Measurements from ENCODE around the gene TREML1. TPM values are rescaled to one million over a fixed set of nuclear protein-coding genes. Genes with fewer than 3 reads are reported as not detected.
A peak's percentile ranks its signal among the peaks of the same experiment; 100 is the strongest.

The TREML1 gene
- polyA plus RNA-seq, 3 donors, result 0.65 to 3.6 (median 2.6) TPM

GRCh38 chr6:41181566-41181965 is 27.4 kb upstream of the TREML1 start:
- H3K36me3 Mint-ChIP-seq, result peaks cover 13 to 34% of the 10 kb centered on the region in 2 donors
- Histone ChIP-seq H3K4me2 (replicated peaks; ENCODE audit: extremely low read depth, low read length, poor library complexity, severe bottlenecking) (no peak overlapping the region), H2AFZ (ENCODE audit: insufficient read depth, low read depth, low read length, poor library complexity, severe bottlenecking) (no peak overlapping the region), H3K9ac (ENCODE audit: insufficient read depth, low read length, poor library complexity, severe bottlenecking) (no peak overlapping the region), H4K20me1 (ENCODE audit: insufficient read depth, low read length) (no peaks in the 10 kb centered on the region), H3K36me3 (replicated peaks in 1 of 2; ENCODE audit: control insufficient read depth in 1 of 2, insufficient read depth in 2 of 2, low read length in 2 of 2) (no peaks in the 10 kb centered on the region), H3K27me3 (ENCODE audit: control insufficient read depth in 2 of 2, insufficient read depth in 2 of 2, low read length in 2 of 2) (no peaks in the 10 kb centered on the region), H3K9me3 (replicated peaks in 1 of 2; ENCODE audit: control insufficient read depth in 1 of 2, insufficient read depth in 1 of 2, low read length in 2 of 2) (no peaks in the 10 kb centered on the region), H3K27ac (ENCODE audit: low read depth in 1 of 2, low read length in 2 of 2) (peak overlapping the region; percentile 95 to 98), H3K4me1 (ENCODE audit: control insufficient read depth in 1 of 2, insufficient read depth in 2 of 2, low read length in 2 of 2) (peaks cover 50 to 66% of the 10 kb centered on the region in 2 donors), H3K4me3 (replicated peaks in 1 of 3; ENCODE audit: low read depth in 2 of 3, low read length in 3 of 3) (no peak overlapping the region), H3K79me2 (ENCODE audit: insufficient read depth, low read length) (no peaks in the 10 kb centered on the region)
- peaks cover 0 to 5% (median 0%) of the 10 kb centered on the region in 7 donors for H3K9me3 Mint-ChIP-seq
- no peak for DNase-seq
- TF ChIP-seq CTCF (IDR thresholded peaks at IDR 0.05), result no peak
- H3K27me3 Mint-ChIP-seq (ENCODE audit: low read depth in 3 of 3), result peaks cover 2 to 4% (median 3%) of the 10 kb centered on the region in 3 donors
- H3K27ac Mint-ChIP-seq, result peak overlapping the region; percentile 98 to 100 (median 99)
- intact Hi-C loops (cut with micrococcal nuclease), result loop anchor here (5.0 to 10.0 kb wide), 4 partner anchors 103 to 126 kb away; partner anchors contain the start of genes TREM1 (in 2 of the 2), NFYA (in 1 of the 2) and OARD1 (in 1 of the 2)
- H3K4me3 Mint-ChIP-seq, result no peak overlapping the region
- peaks cover 70% of the 10 kb centered on the region for H3K4me1 Mint-ChIP-seq
- WGBS (ENCODE audit: insufficient coverage), result 100% methylated on average over 1 of the region's 1 CpG

GRCh38 chr6:41179163-41179562 is 25.0 kb upstream of the TREML1 start:
- no peak for DNase-seq
- no peaks in the 10 kb centered on the region for H3K36me3 ChIP-seq (replicated peaks in 1 of 2; ENCODE audit: control insufficient read depth in 1 of 2, insufficient read depth in 2 of 2, low read length in 2 of 2)
- Mint-ChIP-seq H3K4me1 (peaks cover 52% of the 10 kb centered on the region), H3K27ac (peak overlapping the region in 1 of 7 donors; percentile 30), H3K9me3 (peaks cover 0 to 5% (median 0%) of the 10 kb centered on the region in 7 donors), H3K27me3 (ENCODE audit: low read depth in 3 of 3) (peaks cover 0 to 4% (median 3%) of the 10 kb centered on the region in 3 donors), H3K4me3 (no peak overlapping the region), H3K36me3 (peaks cover 17 to 32% of the 10 kb centered on the region in 2 donors)
- peaks cover 27 to 43% of the 10 kb centered on the region in 2 donors for H3K4me1 ChIP-seq (ENCODE audit: control insufficient read depth in 1 of 2, insufficient read depth in 2 of 2, low read length in 2 of 2)
- H3K9me3 ChIP-seq (replicated peaks in 1 of 2; ENCODE audit: control insufficient read depth in 1 of 2, insufficient read depth in 1 of 2, low read length in 2 of 2), result no peaks in the 10 kb centered on the region
- H4K20me1 ChIP-seq (ENCODE audit: insufficient read depth, low read length), result no peaks in the 10 kb centered on the region
- H2AFZ ChIP-seq (ENCODE audit: insufficient read depth, low read depth, low read length, poor library complexity, severe bottlenecking), result no peak overlapping the region
- H3K9ac ChIP-seq (ENCODE audit: insufficient read depth, low read length, poor library complexity, severe bottlenecking), result no peak overlapping the region
- no peak overlapping the region for H3K4me3 ChIP-seq (replicated peaks in 1 of 3; ENCODE audit: low read depth in 2 of 3, low read length in 3 of 3)
- no CpG with 5 or more reads among the region's 4 CpGs for WGBS (ENCODE audit: insufficient coverage)
- no peak for TF ChIP-seq CTCF (IDR thresholded peaks at IDR 0.05)
- H3K27me3 ChIP-seq (ENCODE audit: control insufficient read depth in 2 of 2, insufficient read depth in 2 of 2, low read length in 2 of 2), result no peaks in the 10 kb centered on the region
- H3K79me2 ChIP-seq (ENCODE audit: insufficient read depth, low read length), result no peaks in the 10 kb centered on the region
- no peak overlapping the region for H3K27ac ChIP-seq (ENCODE audit: low read depth in 1 of 2, low read length in 2 of 2)
- intact Hi-C loops (cut with micrococcal nuclease), result no loop called here
- no peak overlapping the region for H3K4me2 ChIP-seq (replicated peaks; ENCODE audit: extremely low read depth, low read length, poor library complexity, severe bottlenecking)
